Coronary artery (tissue), 2 donors: Measurements from ENCODE around the gene PPP5C.
A peak's percentile ranks its signal among the peaks of the same experiment; 100 is the strongest.

Experiments used
- DNase-seq: peaks from one replicate; pipeline ENCODE4 v3.0.0-alpha.2; 2017; ENCODE audit warnings: low spot score
- H3K27ac ChIP-seq, 2 donors: fragments of 200-600 bp; sonication (generic); one replicate each; pipeline ENCODE4 v1.5.1; 2016 to 2019
- H3K4me3 ChIP-seq: fragments of 200-600 bp; sonication (generic); 2 replicates; pipeline ENCODE4 v1.5.1; 2016; ENCODE audit warnings: mild to moderate bottlenecking, moderate library complexity
- TF ChIP-seq, protein P1 (sequence below): fragments of 200-600 bp; sonication (generic); IDR thresholded peaks from one replicate; pipeline ENCODE4 v1.5.1; 2019; ENCODE audit warnings: antibody characterized with exemption

Gene PPP5C

DNA sequence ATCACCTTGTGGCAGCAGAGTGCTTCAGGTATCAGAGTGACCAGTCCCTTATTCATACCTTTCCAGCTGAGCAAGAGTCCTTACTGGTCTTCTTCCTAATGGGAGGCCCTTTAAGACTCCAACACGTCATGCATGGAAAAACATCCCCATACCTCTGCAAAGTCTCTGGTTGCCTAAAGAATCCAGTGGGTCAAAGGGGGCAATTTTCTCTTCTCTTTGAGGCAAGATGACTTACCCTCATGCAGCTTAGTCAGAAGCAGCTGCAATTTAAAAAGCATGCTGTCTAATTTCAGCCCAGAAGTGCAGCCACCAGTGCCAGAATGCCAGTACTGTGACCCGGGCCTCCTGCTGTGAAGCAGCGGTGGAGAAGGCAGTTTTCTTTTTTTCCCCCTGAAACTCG is 18.7 kb downstream of the PPP5C start:
- DNase-seq = peak; percentile 17
- TF ChIP-seq, protein P1, sequence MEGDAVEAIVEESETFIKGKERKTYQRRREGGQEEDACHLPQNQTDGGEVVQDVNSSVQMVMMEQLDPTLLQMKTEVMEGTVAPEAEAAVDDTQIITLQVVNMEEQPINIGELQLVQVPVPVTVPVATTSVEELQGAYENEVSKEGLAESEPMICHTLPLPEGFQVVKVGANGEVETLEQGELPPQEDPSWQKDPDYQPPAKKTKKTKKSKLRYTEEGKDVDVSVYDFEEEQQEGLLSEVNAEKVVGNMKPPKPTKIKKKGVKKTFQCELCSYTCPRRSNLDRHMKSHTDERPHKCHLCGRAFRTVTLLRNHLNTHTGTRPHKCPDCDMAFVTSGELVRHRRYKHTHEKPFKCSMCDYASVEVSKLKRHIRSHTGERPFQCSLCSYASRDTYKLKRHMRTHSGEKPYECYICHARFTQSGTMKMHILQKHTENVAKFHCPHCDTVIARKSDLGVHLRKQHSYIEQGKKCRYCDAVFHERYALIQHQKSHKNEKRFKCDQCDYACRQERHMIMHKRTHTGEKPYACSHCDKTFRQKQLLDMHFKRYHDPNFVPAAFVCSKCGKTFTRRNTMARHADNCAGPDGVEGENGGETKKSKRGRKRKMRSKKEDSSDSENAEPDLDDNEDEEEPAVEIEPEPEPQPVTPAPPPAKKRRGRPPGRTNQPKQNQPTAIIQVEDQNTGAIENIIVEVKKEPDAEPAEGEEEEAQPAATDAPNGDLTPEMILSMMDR = no peak
- Histone ChIP-seq H3K27ac (no peak overlapping the region), H3K4me3 (no peak overlapping the region)

DNA sequence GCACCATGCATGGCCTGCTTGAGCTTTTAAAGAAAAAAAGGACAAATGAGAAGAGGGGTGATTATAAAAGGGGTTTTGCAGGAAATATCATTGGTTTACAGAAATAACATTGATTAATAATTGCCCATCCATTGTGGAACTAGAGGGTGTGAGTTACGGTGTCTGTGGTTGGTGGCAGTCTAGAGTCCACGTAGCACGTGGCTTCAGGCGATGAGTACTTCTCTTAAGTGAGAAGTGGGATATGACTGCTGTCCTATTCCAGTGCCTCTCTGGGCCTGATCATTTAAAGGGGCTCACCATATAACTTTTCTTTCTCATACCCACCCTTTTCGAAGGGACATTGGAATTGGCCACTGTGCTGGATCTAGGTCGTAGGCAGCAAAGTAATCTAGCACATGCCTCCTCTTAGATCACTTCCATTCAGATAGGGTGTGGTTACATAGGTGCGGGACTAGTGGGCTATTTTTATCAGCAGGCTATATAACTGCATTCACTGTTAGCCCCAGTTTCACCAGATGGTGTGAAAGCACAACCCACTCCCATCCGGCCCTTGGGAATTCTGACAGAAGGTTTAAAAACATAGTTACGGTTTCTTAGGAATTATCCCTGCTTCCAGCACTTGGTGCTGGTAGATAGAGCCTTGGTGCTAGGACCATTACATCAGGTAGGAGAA is 19.9 kb downstream of the PPP5C start:
- Histone ChIP-seq H3K4me3 (no peak overlapping the region), H3K27ac (no peak overlapping the region)
- peak; percentile 9 for DNase-seq
- TF ChIP-seq, protein P1 = no peak

DNA sequence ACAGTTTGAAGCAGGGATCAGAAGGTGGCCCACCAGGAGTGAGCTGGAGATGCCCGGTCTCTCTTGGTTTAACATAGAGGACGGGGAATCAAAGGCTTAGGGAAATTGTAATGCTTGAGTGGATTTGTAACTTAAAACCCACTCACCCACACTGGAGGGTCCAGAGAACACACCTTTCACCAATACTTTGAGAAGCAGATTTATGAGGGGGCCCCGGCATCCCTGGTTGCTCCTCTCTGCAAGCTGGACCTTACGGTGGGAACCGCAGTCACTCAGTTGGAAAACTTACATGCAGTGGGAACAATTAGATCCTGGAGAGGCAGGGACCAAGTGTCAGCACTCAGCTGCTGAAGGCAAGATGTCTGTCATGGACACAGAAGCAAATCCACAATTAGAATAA is 20.5 kb downstream of the PPP5C start:
- DNase-seq = no peak
- H3K4me3 ChIP-seq = no peak overlapping the region
- TF ChIP-seq, protein P1 = no peak
- H3K27ac ChIP-seq = no peak overlapping the region

DNA sequence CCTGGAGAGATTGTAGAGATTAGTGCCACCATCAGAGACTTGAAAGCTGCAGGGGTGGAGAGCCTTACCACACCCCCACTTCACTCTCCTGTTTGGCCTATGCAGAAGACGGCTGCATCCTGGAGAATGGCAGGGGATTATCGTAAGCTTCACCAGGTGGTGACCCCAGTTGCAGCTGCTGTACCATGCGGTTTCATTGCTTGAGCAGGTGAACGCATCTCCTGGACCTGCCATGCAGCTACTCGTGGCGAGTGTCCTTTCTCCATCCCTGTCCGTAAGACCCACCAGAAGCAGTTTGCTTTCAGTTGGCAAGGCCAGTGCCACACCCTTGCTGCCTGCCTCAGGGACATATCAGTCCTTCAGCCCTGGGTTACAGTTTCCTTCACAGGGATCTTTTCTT is 21.2 kb downstream of the PPP5C start:
- H3K27ac ChIP-seq = no peak overlapping the region
- TF ChIP-seq, protein P1 = no peak
- DNase-seq = peak; percentile 58
- H3K4me3 ChIP-seq = no peak overlapping the region

DNA sequence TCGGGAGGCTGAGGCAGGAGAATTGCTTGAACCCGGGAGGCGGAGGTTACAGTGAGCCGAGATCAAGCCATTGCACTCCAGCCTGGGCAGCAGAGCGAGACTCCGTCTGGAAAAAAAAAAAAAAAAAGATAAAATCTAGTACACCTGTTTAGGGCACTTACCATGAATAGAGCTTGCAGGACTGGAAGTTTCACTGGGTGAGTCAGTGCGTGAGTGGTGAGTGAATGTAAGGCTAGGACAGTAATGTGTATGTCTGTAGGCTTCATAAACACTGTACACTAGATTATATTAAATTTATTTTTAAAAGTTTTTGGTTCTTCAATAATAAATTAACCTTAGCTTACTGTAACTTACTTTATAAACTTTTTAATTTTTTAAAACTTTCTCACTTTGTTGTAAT is 22.9 kb downstream of the PPP5C start:
- TF ChIP-seq, protein P1 = no peak
- no peak overlapping the region for H3K27ac ChIP-seq
- no peak for DNase-seq
- H3K4me3 ChIP-seq = no peak overlapping the region

DNA sequence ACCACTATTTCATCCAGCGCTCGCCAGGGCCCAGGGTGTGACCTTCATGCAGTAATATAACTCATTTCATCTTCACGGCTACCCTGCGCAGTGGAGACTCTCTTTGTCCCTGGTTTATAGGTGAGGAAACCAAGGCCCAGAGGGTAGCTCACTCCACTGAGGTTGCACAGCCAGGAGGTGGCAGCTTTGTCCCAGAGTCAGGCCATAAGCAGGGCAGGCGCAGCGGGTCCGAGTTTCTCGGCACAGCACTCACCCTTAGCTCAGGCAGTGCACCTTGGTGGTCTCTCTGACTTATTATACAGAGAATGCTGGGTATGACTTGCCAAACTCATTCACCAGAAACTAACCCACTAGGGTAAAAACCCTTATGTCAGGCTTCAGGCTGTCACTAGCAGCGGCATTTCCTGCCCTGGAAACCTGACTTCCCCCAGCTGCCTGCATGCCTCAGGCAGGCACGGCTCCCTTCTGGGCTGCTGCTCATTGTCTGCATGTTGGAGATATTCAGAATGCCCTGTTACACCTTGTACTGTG is 24.5 kb downstream of the PPP5C start:
- peak; percentile 65 for DNase-seq
- H3K4me3 ChIP-seq = no peak overlapping the region
- TF ChIP-seq, protein P1 = no peak
- no peak overlapping the region for H3K27ac ChIP-seq

DNA sequence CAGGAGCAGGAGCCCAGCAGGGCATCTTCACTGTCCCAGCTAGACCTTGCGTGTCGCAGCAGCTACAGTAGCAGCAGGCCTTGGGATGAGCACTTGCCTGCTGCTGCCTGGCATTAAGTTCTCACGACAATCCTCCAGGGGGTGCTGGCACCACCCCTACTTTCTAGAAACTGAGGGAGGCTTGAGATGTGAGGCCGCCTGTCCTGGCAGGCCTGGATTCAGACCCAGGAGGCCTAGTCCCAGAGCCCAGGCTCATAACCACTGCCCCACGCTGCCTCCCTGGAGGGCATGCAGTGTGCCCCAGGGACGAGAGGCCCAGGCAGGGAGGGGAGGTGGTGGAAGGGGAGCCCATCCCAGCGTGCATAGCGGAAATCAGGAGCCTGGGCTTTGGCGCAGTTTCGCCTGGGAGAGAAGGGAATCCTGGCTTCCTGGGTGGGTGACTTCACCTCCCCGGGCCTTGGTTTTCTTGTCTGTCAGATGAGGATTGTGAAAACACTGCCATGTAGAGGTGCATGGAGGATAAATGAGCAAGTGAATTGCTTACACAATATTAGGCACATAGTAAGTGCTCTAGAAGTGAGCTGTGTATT is 26.1 kb downstream of the PPP5C start:
- H3K27ac ChIP-seq = peak overlapping the region; percentile 51 to 74
- H3K4me3 ChIP-seq = no peak overlapping the region
- TF ChIP-seq, protein P1 = no peak
- DNase-seq = peak; percentile 72
